HG03469 (cell line): Measurements from ENCODE around the gene RPS6KA1.
"Not testable (repeated sequence)": the region's sequence is repeated elsewhere in the genome, so short reads cannot be mapped to it uniquely, and the experiment has no call there.

ENCODE experiments used
- ATAC-seq: cut with Tn5 transposase; IDR thresholded peaks from one replicate; pipeline ENCODE4 v1.9.1; 2021; ENCODE audit warnings: mild to moderate bottlenecking, moderate library complexity, moderate number of reproducible peaks; ENCODE audit not compliant: unreplicated experiment

RPS6KA1 gene

DNA sequence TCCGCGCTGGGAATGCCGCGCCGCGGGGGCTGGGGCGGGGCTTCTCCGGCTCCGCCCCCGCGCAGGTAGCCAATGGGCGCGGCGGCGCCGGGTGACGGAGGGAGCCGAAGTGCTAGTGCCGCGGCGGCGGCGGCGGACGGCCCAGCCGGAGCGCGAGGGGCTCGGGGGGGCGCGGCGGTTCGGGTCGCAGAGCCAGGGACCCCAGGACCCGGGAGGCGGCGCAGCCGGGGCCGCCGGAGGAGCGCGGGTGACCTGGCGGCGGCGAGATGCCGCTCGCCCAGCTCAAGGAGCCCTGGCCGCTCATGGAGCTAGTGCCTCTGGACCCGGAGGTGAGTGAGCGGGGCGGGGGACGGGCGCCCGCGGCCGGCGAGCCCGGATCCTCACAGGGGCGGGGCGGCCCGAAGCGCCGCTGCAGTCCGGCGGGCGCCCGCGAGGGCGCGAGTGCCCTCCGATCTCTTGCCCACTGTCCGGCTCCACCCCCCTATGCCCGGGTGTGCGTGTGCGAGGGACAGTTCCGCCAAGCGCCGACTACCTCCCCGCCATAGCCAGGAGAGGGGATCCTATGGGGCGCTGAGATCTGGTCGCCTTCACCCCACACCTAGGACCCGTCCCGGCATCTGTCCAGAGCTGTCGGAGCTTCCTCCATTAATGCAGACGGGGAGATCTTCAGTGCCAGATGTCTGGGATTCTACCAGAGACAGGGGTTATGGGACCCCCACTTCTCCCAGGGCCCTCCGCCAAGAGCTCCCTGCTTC, at the start of gene RPS6KA1:
TSS of gene RPS6KA1 (plus strand) at position 107 of the 755 bp plus-strand sequence. CDS start at position 267, 160 bp downstream.
- ATAC-seq, result peak; percentile 44

DNA sequence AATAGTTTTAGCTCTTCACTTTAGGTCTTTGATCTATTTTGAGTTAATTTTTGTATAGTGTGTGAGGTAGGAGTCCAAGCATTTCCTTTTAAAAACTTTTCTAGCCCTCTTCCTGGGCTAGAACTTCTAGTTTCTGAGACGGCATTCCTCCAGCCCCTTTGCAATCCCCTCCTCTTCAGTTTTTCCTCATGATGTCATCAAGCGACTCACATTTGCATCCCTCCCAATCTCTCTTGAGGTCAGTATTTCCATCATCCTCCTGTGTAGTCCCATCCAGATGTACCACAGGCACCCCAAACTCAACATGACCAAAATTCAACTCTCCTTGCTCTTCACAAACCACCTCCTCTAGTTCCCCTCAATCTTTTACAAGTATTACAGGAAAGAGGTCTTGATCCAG, 46.6 kb upstream of the RPS6KA1 start:
- ATAC-seq, result no peak

DNA sequence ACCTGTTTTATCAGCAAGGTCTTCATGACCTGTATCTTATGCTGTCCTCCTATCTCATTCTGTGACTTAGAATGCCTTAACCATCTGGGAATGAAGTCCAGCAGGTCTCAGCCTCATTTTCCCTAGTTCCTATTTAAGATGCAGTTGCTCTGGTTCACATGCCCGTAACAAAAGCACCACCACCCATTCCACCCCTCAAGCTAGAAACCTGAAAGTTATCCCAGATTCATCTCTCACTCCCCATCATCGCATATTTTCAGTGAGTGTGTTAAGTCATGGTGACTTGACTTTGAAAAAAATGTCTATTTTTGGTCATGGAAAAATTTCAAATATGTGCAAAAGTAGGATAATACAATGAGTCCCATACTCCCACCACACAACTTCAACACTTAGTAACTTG, 45.6 kb upstream of the RPS6KA1 start:
- ATAC-seq, result no peak

DNA sequence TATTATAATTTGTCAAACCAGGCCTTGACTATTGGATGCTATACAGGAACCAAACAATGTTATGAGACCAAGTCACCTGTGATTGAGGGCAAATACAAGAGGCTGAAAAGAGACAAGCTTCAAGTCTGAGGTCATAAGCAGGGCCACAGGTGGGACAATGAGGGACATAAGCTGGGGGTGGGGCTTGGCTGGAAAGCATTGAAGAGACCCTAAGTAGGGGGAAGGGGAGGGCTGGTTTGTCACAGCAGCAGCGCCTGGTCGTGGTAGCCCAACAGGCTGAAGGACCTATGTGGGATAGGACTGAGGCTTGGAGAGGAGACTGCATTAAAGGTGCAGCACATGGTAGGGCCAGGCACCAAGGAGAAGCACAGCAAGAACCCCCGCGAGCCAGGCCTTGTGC, 39.4 kb upstream of the RPS6KA1 start:
- ATAC-seq, result no peak

DNA sequence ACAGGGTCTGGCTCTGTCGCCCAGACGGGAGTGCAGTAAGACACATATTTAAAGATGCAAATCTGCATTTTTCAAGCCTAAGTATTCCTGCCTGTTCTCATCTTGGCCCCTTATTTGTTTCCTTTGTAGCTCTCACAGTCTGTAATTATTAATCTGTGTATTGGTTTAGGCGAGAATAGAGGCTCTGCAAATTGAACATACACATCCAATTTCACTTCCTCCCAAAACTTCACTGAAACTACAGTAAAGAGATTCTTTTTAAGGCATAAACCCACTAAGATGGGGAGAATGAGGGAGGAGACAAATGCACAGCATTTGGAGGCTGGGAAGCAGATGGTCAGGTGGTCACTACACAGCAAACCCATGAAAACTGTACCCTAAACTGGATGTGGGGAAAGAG, 36.3 kb upstream of the RPS6KA1 start:
- ATAC-seq, result no peak

DNA sequence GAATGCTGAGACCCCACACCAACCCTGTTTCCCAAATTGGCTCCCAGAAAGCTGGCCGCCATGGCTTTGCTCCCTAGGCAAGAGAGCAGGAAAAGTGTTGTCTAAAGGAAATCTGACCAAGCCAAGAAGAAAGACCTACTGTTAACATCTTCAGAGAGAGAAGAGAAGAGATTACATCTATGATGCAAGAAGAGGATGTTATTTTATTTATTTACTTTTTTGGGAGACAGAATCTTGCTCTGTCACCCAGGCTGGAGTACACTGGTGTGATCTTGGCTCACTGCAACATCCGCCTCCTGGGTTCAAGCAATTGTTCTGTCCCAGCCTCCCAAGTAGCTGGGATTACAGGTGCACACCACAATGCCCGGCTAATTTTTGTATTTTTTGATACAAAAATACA, 35.6 kb upstream of the RPS6KA1 start:
- no peak for ATAC-seq

DNA sequence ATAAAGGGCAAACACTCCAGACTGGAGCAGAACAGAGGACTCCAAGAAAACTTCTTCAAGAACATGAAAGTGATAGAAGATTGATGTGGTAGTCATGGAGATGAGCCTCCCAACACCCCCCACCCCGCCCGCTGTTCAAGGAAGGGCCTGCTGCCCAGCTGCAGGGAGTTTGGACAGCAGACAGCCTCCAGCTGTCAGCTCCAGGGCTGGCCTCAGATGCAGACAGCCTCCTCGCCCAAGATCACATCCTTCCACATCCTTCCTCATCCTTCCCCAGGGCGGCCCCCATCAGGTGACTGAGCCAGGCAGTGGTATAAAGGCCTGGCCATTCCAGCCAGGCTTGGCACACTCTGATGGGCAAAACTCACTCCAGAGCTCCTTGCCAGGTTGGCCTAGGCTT, 32.7 kb upstream of the RPS6KA1 start:
- no peak for ATAC-seq

DNA sequence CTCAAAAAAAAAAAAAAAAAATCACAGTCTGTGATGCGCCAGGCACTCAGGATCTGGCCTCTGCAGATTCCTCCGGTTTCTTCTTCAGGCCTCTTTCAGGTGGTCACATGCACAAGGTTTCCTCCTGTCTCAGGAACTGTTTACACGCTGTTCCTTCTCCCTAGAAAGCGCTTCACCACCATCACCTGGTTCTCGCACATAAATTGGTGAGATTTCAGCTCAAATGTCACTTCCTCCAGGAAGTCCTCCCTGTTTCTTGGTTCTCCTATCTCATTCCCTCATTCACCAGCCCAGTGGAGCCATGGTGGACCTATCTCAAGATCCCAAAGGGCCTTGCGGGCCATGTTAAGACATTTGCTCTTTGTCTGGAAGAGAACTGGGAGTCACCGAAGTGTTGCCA, 30.7 kb upstream of the RPS6KA1 start:
- ATAC-seq, result no peak

DNA sequence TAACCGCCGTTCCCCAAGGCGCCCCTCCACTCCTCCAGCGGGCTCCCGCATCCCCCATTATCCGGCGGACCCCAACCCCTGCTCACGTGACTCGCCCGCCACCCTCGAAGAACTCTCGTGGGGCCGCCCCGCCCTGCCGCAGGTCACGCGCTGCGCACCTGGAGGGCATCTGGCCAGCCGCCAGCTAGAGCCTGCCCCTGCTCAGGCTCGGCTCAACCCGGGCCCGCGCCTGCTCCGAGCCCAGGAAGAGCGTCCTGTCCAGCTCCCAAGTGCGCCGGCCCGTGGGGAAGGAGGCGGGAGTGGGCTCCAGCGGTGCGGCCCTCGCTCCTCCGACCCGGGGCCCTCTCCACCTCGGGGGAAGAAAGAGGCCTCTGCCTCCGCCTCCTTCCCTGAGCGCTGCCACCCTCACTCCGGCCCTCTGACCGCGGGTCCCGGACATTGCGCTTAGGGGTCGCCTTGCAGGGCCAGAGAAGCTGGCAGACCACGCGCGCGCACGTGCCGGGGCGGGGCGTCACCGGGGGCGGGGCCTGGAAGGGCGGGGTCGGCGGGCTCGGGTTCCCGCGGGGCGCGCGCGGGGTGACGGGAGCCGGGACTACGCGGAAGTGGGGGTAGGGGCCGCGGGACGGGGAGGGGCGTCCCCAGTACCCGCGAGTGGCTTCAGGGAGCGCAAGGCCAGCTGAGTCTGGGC, 28.9 kb upstream of the RPS6KA1 start:
- ATAC-seq, result peak; percentile 28

DNA sequence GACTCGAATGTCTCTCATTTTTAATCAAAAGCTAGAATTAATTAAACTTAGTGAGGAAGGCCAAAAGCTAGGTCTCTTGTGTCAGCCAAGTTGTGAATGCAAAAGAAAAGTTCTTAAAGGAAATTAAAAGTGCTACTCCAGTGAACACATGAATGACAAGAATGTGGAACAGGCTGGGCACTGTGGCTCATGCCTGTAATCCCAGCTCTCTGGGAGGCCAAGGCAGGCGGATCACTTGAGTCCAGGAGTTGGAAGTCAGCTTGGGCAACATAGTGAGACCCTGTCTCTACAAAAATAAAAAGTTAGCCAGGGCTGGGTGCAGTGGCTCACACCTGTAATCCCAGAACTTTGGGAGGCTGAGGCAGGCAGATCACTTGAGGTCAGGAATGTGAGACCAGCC, 18.9 kb upstream of the RPS6KA1 start:
- ATAC-seq, result not testable (repeated sequence)

DNA sequence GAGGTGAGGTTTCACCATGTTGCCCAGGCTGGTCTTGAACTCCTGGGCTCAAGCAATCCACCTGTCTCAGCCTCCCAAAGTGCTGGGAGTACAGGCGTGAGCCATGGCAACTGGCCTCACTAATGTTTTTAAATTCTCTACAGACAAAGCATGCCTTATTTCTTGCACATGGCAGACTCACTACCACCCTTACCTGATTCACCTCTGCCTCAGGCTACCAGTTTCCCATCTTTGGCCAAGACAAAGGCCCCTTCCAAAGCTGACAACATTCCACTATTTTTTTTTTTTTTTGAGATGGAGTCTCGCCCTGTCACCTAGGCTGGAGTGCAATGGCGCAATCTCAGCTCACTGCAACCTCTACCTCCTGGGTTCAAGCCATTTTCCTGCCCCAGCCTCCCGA, 13.7 kb upstream of the RPS6KA1 start:
- not testable (repeated sequence) for ATAC-seq

DNA sequence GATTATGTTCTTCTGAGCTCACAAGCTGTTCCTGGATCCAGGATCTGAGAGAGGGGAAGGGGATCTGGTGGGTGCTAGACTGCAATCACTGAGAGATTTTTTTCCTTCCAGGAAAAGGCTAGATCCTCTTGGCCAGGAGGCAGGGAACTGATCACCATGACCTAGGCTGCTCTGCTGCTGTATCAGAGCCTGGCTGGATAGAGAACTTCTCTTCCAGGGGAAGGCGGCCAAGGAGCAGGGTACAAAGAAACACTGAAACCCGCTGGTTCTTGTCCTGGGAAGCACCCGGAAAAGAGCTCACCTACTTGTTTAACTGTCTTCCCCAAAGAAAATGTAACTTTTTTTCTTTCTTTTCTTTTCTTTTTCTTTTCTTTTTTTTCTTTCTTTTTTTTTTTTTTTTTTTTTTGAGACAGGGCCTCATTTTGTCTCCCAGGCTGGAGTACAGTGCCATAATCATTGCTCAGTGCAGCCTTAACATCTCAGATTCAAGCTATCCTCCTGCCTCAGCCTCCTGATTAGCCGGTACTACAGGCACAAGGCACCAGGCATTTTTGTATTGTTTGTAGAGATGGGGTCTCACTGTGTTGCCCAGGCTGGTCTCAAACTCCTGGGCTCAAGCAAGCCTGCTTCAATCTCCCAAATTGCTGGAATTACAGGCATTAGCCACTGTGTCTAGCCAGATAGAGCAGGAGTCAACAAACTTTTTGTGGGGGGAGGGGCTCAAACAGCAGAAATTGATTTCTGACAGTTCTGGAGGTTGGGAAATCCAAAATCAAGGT, 12.4 kb upstream of the RPS6KA1 start:
- ATAC-seq, result no peak

DNA sequence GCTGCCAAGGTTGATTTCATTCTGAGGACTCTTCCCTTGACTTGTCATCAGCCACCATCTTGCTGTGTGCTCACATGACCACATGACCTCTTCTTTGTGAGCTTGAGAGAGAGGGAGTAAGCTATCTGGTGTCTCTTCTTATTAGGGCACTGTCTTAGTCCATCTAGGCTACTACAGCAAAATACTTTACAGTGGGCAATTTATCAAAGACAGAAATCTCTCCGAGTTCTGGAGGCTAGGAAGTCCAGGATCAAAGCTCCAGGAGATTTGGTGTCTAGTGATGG, 11.9 kb upstream of the RPS6KA1 start:
- ATAC-seq, result no peak

DNA sequence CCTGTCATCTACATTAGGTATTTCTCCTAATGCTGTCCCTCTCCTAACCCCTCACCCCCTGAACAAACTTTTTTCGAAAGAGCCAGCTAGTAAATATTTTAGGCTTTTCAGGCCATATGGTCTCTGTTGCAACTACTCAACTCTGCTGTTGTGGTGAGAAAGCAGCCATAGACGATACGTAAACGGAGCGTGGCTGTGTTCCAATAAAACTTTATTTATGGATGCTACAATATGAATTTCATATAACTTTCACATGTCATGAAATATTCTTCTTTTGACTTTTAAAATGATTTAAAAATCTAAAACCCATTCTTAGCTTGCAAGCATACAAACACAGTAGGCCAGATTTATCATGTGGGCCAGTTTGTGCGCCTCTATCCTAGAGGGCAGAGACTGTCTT, 11.2 kb upstream of the RPS6KA1 start:
- ATAC-seq, result no peak

DNA sequence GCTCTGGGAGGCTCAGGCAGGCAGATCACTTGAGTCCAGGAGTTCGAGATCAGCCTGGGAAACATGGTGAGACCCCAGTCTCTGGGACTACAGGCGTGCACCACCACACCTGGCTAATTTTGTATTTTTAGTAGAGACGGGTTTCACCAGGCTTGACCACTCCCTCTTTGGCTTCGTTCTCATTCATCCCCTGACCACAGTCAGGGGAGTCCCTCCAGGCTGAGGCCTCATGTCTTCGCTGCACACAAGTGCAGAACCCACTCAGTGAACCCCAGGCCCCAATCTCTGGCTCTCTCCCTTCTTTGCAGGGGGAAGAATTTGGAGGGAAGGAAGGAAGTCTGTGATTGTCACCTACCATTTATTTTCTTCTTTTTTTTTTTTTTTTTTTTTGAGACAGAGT, 9.2 kb upstream of the RPS6KA1 start:
- ATAC-seq, result no peak

DNA sequence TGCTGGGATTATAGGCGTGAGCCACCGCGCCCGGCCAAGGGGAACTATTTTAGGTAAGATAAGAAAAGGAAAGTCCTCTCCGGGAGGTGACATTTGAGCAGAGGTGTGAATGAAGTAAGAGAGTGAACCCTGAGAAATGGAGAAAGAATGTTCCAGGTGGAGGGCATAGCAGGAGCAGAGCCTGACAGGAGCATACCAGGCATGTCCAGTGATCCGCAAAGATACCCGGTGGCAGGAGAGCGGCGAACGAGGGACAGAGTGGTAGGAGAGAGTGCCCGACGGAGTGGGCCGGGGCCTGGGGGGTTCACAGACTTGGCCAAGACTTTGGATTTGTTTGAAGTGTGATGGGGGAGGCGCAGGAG, 7.9 kb upstream of the RPS6KA1 start:
- no peak for ATAC-seq

DNA sequence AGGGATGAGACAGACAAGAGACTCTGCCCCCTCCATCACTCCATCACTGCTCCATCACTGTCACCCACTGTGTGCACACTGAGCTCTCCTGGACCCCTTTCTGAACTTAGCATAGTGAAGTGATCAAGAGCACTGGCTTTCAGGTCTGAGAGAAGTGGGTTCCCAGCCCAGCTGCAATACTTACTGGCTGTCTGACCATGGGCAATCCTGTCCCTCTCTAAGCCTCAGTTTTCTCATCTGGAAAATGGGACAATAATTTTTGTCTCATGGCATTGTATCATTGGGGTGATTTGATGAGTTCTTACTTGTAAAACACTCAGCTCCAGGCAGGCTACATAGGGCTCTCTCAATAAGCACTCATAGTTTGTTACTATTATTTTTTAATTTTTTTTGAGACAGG, 7.5 kb upstream of the RPS6KA1 start:
- no peak for ATAC-seq

DNA sequence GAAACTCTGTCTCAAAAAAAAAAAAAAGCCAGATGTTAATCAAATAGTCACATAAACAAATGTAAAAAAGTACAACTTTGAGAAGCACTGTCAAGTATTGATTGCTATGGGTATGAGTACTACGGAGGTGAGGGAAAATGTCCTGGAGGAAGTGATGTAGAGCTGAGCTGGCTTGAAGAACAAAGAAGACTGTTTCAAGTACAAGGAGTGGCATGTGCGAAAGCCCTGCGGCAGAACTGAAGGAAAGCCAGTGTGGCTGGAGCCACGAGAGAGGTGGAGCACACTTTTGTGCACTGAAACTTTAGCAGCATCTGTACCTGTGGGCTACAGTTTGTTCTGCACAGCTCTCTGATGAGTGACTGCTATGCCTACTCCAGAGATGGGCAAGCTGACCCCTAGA, 5.4 kb upstream of the RPS6KA1 start:
- ATAC-seq, result no peak

DNA sequence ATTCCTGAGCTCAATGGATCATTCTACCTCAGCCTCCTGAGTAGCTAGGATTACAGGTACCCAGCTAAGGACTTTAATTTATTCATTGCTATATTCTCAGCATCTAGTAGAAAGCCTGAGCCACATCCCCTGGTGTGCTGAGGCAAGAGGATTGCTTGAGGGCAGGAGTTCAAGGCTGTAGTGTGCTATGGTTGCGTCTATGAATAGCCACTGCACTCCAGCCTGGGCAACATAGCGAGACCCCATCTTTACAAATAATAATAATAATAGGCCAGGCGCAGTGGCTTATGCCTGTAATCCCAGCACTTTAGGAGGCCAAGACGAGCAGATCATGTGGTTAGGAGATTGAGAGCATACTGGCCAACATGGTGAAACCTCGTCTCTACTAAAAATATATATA, 3.3 kb upstream of the RPS6KA1 start:
- no peak for ATAC-seq

DNA sequence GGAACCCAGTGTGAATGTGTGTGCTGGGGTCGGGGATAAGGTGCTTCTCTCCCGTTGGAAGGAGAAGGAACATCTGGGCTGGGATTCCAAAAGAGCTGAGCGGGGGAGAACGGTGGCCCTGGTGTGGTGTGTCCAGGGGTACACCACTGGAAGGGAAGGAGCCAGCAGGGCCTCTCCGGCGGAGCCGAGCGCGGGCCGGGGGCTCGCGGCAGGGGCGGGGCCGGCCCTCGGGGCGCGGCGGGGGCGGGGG, 231 bp upstream of the RPS6KA1 start:
- ATAC-seq, result no peak

DNA sequence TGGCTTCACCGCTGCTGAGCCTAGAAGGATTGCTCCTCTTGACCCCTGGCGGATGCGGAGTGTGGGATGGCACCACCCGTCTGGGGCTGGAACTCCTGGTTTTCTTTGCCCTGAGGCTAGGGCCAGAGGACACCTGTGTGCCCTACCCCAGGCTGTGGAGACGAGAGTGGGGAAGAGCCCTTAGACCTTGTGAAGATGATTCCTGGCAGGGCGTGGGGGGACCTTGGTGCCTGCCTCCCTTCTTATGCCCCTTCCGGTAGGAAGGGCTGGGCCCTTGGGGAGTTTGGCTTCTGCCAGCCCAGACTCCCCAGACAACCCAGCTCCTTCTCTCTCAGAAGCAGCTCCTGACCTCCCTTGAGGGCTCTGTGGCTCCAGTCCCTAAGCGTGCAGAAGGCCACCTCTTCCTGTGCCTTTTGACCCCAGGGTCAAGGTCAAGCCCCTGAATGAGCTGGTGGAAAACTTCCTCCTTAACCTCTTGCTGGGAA, 891 bp downstream of the RPS6KA1 start:
- ATAC-seq, result no peak

DNA sequence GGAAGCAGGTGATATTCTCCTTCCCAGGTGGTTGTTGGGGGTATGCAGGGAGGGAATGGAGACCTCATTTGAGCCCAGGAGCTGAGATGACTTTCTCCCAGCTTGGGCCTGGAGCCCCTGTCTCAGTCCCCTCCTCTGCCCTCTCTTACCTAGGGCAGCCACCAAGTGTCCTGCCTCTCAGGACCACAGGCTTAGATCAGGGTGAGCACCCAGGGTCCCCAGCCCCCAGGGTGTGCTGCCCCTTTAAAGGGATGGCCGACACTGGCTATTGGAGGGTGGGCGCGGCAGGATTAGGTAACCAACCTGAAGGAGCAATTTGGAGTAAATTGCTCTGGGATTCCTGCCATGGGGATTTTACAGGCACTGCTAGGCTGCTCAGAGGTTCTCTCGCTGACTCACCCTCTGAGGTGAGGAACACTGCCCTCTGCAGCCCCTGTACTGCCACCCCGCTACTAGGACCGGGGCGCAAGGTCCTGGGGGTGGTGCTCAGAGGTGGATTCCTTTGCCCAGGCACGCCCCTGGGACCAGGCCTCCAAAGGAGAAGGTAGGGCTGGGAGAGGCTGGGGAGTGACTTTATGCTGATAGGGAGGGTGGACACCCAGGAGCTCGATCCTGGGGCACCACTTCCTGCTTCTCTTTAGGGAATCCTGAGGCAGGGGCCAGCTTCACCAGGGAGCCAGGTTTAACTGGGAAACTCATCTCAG, 1.5 kb downstream of the RPS6KA1 start:
- no peak for ATAC-seq
